HCT116 (cell line): ENCODE results near the gene MUC6. TPM values are rescaled to one million over a fixed set of nuclear protein-coding genes. Genes with fewer than 3 reads are reported as not detected.
A peak's percentile ranks its signal among the peaks of the same experiment; 100 is the strongest.

Experiments
- ATAC-seq: fragments of 200-7000 bp; cut with Tn5 transposase; 2 replicates; pipeline ENCODE4 v1.9.1; 2020; ENCODE audit warnings: mild to moderate bottlenecking, moderate library complexity
- BruUV-seq: library from RNA; stranded (reverse); fragments of 400-500 nt; replicated peaks from 2 replicates; lab custom pipeline; 2021; lab: Mats Ljungman, UMichigan
- CTCF ChIA-PET: fragments of 300-600 bp; sonication (Branson Sonifier 250); formaldehyde crosslinking; loops from one replicate; lab custom pipeline; 2021; ENCODE audit warnings: antibody characterized with exemption; lab: Charles Lee
- POLR2A ChIA-PET: fragments of 300-600, 350-600 bp; sonication (Branson Sonifier 250); formaldehyde crosslinking; loops from one replicate; lab custom pipeline; 2021; ENCODE audit warnings: antibody characterized with exemption; lab: Charles Lee
- RAD21 ChIA-PET, 2 experiments: fragments of 300-600 bp; sonication (Branson Sonifier 250); formaldehyde crosslinking; loops; one replicate each; lab custom pipeline; 2023; ENCODE audit warnings: low total read pairs in 2 of 2; ENCODE audit not compliant: uncharacterized antibody in 2 of 2, unreplicated experiment in 2 of 2, low non-redundant PET in 1 of 2; lab: Charles Lee
- DNase-seq: peaks from one replicate; pipeline ENCODE4 v3.0.0-alpha.2; 2010; ENCODE audit warnings: low read depth, low spot score
- H2AFZ ChIP-seq: fragments of 200-600 bp; shearing (Covaris generic), sonication (generic); 2 replicates; pipeline ENCODE4 v1.6.1; 2017; ENCODE audit warnings: low read depth, mixed run types, mixed read lengths, antibody characterized with exemption, low read length; ENCODE audit not compliant: poor library complexity, severe bottlenecking
- H3K27ac ChIP-seq: 2 replicates; pipeline ENCODE4 v1.5.1; 2012; ENCODE audit warnings: low read depth, low read length
- H3K27me3 ChIP-seq: fragments of 200-600 bp; sonication (generic); 2 replicates; pipeline ENCODE4 v1.6.1; 2016; ENCODE audit warnings: mixed run types, low read length, mixed read lengths; ENCODE audit not compliant: insufficient read depth
- H3K36me3 ChIP-seq, 2 experiments: fragments of 200-500 bp in 1 of 2; fragments of 200-600 bp in 1 of 2; sonication (Bioruptor generic) in 1 of 2; sonication (generic) in 1 of 2; 2 replicates each; pipeline versions ENCODE4 v1.5.1 to v1.6.1; 2014 to 2016; ENCODE audit warnings: low read length in 2 of 2, inconsistent platforms in 1 of 2, mixed read lengths in 1 of 2, mixed run types in 1 of 2; ENCODE audit not compliant: insufficient read depth in 2 of 2, control insufficient read depth in 1 of 2
- H3K4me1 ChIP-seq, 2 experiments: fragments of 200-600 bp in 1 of 2; sonication (generic) in 1 of 2; 2 replicates each; pipeline versions ENCODE4 v1.5.1 to v1.6.1; 2012 to 2017; ENCODE audit warnings: low read length in 2 of 2, inconsistent platforms in 1 of 2, mild to moderate bottlenecking in 1 of 2, mixed read lengths in 1 of 2, mixed run types in 1 of 2, moderate library complexity in 1 of 2; ENCODE audit not compliant: insufficient read depth in 2 of 2, control insufficient read depth in 1 of 2
- H3K4me2 ChIP-seq: fragments of 200-600 bp; sonication (generic); 2 replicates; pipeline ENCODE4 v1.6.1; 2017; ENCODE audit warnings: mixed run types, low read length, mixed read lengths
- H3K4me3 ChIP-seq, 2 experiments: fragments of 200-600 bp in 1 of 2; sonication (generic) in 1 of 2; replicated peaks in 1 of 2; 2 replicates each; pipeline ENCODE4 v1.5.1; 2011 to 2016; ENCODE audit warnings: low read length in 2 of 2, control low read depth in 1 of 2, low read depth in 1 of 2, mild to moderate bottlenecking in 1 of 2, mixed read lengths in 1 of 2, mixed run types in 1 of 2
- H3K79me2 ChIP-seq: fragments of 200-600 bp; sonication (generic); 2 replicates; pipeline ENCODE4 v1.6.1; 2017; ENCODE audit warnings: mild to moderate bottlenecking, mixed run types, low read length, moderate library complexity, mixed read lengths; ENCODE audit not compliant: insufficient read depth
- H3K9ac ChIP-seq: fragments of 200-600 bp; sonication (generic); 2 replicates; pipeline ENCODE4 v1.6.1; 2016; ENCODE audit warnings: low read length, mixed read lengths
- H3K9me2 ChIP-seq: fragments of 200-600 bp; sonication (generic), shearing (Covaris generic); 2 replicates; pipeline ENCODE4 v1.6.1; 2017; ENCODE audit warnings: mixed run types, mild to moderate bottlenecking, moderate library complexity; ENCODE audit not compliant: insufficient read depth
- H3K9me3 ChIP-seq, 2 experiments: fragments of 200-500 bp in 1 of 2; fragments of 200-600 bp in 1 of 2; sonication (Bioruptor generic) in 1 of 2; sonication (generic) in 1 of 2; 2 replicates each; pipeline ENCODE4 v1.6.1; 2014 to 2017; ENCODE audit warnings: low read length in 2 of 2, mixed read lengths in 2 of 2, inconsistent platforms in 1 of 2, low read depth in 1 of 2, mild to moderate bottlenecking in 1 of 2, mixed run types in 1 of 2, moderate library complexity in 1 of 2; ENCODE audit not compliant: control insufficient read depth in 1 of 2, insufficient read depth in 1 of 2
- H4K20me1 ChIP-seq: fragments of 200-600 bp; sonication (generic), shearing (Covaris generic); 2 replicates; pipeline ENCODE4 v1.6.1; 2017; ENCODE audit warnings: mixed run types, mild to moderate bottlenecking, moderate library complexity; ENCODE audit not compliant: insufficient read depth
- CEBPB ChIP-seq: IDR thresholded peaks from 2 replicates; pipeline ENCODE4 v1.6.1; 2012; ENCODE audit warnings: low read depth
- CTCF ChIP-seq, 3 experiments: fragments of 200-600 bp in 1 of 3; sonication (generic) in 1 of 3; IDR thresholded peaks in 2 of 3; conservative IDR thresholded peaks in 1 of 3; 2 replicates each; pipeline ENCODE4 v1.5.1; 2012 to 2017; ENCODE audit warnings: low read depth in 2 of 3, low read length in 2 of 3, antibody characterized with exemption in 1 of 3, borderline replicate concordance in 1 of 3, control low read depth in 1 of 3, mild to moderate bottlenecking in 1 of 3, mixed read lengths in 1 of 3, mixed run types in 1 of 3, moderate library complexity in 1 of 3; ENCODE audit not compliant: insufficient read depth in 1 of 3
- EZH2phosphoT487 ChIP-seq: fragments of 200-600 bp; IDR thresholded peaks from 2 replicates; pipeline ENCODE4 v1.6.1; 2018; ENCODE audit warnings: antibody characterized with exemption, borderline replicate concordance
- FOSL1 ChIP-seq: IDR thresholded peaks from 2 replicates; pipeline ENCODE4 v1.6.1; 2012; ENCODE audit warnings: low read depth
- JUND ChIP-seq: IDR thresholded peaks from 2 replicates; pipeline ENCODE4 v1.6.1; 2012
- MAX ChIP-seq: IDR thresholded peaks from 2 replicates; pipeline ENCODE4 v1.6.1; 2012
- POLR2A ChIP-seq: IDR thresholded peaks from 2 replicates; pipeline ENCODE4 v1.7.0; 2011; ENCODE audit warnings: borderline replicate concordance; ENCODE audit not compliant: insufficient read depth, insufficient read length; ENCODE audit errors: extremely low read depth
- POLR2AphosphoS5 ChIP-seq: IDR thresholded peaks from 2 replicates; pipeline ENCODE4 v1.6.1; 2011; ENCODE audit warnings: mild to moderate bottlenecking, low read depth, low read length, moderate library complexity
- SIN3A ChIP-seq: IDR thresholded peaks from 2 replicates; pipeline ENCODE4 v1.6.1; 2012; ENCODE audit warnings: low read depth
- SP1 ChIP-seq: IDR thresholded peaks from 2 replicates; pipeline ENCODE4 v1.6.1; 2012; ENCODE audit warnings: low read depth
- SRF ChIP-seq: IDR thresholded peaks from 2 replicates; pipeline ENCODE4 v1.6.1; 2012; ENCODE audit warnings: low read depth
- ZBTB33 ChIP-seq: IDR thresholded peaks from 2 replicates; pipeline ENCODE4 v1.6.1; 2011; ENCODE audit warnings: mild to moderate bottlenecking, low read length, moderate library complexity; ENCODE audit not compliant: insufficient replicate concordance; ENCODE audit errors: extremely low read depth
- ZFX ChIP-seq: fragments of 450-650 bp; IDR thresholded peaks from 2 replicates; pipeline ENCODE4 v1.6.1; 2017
- intact Hi-C: fragments of 100-400 bp; cut with micrococcal nuclease; formaldehyde crosslinking; loops from 2 replicates; pipeline ENCODE4 v1.10.0; 2022
- total RNA-seq: library from RNA; stranded (reverse); gene quantifications from one replicate; pipeline ENCODE4 v1.2.1, GENCODE V29; 2021; ENCODE audit not compliant: unreplicated experiment

Gene MUC6
- total RNA-seq, 1 experiment from 2014 or later, result 0.02 TPM

- TF ChIP-seq CTCF (IDR thresholded peaks at IDR 0.05 in 2 of 3, conservative IDR thresholded peaks at IDR 0.05 in 1 of 3; ENCODE audit: borderline replicate concordance in 1 of 3, insufficient read depth in 1 of 3, low read depth in 2 of 3, low read length in 2 of 3), result 0 out of 6 replicates have a peak, but pooled peaks of 1 of the 3 experiments have one; percentile 8
- TF ChIP-seq ZBTB33, result no peak
- no peak for TF ChIP-seq POLR2A
Measured at GRCh38 chr11:1048375-1049070, 12.0 kb upstream of the MUC6 start (continued).

GRCh38 chr11:1047595-1048156, 11.2 kb upstream of the MUC6 start:
- ATAC-seq (no peak), DNase-seq (no peak)
- POLR2A ChIA-PET, result no interaction called here
- no peak overlapping the region for H3K9ac ChIP-seq
- no peaks in the 10 kb centered on the region for H3K9me2 ChIP-seq
- H3K4me3 ChIP-seq, result no peak overlapping the region
- peaks cover 3 to 15% of the 10 kb centered on the region in 2 experiments; a peak in 3 of 4 replicates for H3K4me1 ChIP-seq
- BruUV-seq, result no TSS peak
- no peak overlapping the region for H2AFZ ChIP-seq
- H3K79me2 ChIP-seq, result no peaks in the 10 kb centered on the region
- H4K20me1 ChIP-seq, result no peaks in the 10 kb centered on the region
- no peak overlapping the region for H3K27ac ChIP-seq
- H3K36me3 ChIP-seq, result no peaks in the 10 kb centered on the region
- no peaks in the 10 kb centered on the region for H3K9me3 ChIP-seq
- no peaks in the 10 kb centered on the region for H3K27me3 ChIP-seq
- intact Hi-C loops, result no loop called here
- RAD21 ChIA-PET, result no interaction called here
- CTCF ChIA-PET, result no interaction called here
- H3K4me2 ChIP-seq, result no peak overlapping the region
- TF ChIP-seq POLR2AphosphoS5, result no peak
- no peak for TF ChIP-seq CEBPB
- TF ChIP-seq JUND, result no peak
- no peak for TF ChIP-seq MAX
- TF ChIP-seq SIN3A, result no peak
- no peak for TF ChIP-seq SRF
- TF ChIP-seq ZBTB33, result no peak
- no peak for TF ChIP-seq FOSL1
- no peak for TF ChIP-seq ZFX
- no peak for TF ChIP-seq CTCF (IDR thresholded peaks at IDR 0.05 in 2 of 3, conservative IDR thresholded peaks at IDR 0.05 in 1 of 3; ENCODE audit: borderline replicate concordance in 1 of 3, insufficient read depth in 1 of 3, low read depth in 2 of 3, low read length in 2 of 3)
- TF ChIP-seq SP1, result no peak
- no peak for TF ChIP-seq EZH2phosphoT487
